SK-N-MC (cell line): Measurements from ENCODE around the gene MAP3K5.

Source experiments
- EZH2 ChIP-seq: fragments of 200-600 bp; sonication (generic); IDR thresholded peaks from one replicate; pipeline ENCODE4 v1.6.1; 2017; ENCODE audit warnings: antibody characterized with exemption
- FOXP2 ChIP-seq: optimal IDR thresholded peaks from 2 replicates; pipeline ENCODE3; 2011; ENCODE audit warnings: mild to moderate bottlenecking, moderate library complexity; ENCODE audit not compliant: insufficient read depth; ENCODE audit errors: extremely low read length, control extremely low read depth
- POLR2AphosphoS5 ChIP-seq: IDR thresholded peaks from 2 replicates; pipeline ENCODE4 v1.6.1; 2012; ENCODE audit warnings: mild to moderate bottlenecking, low read depth, low read length, borderline replicate concordance

GRCh38 chr6:136641873-136642465 lies 150.3 kb downstream of the MAP3K5 start:
- TF ChIP-seq POLR2AphosphoS5 (no peak), EZH2 (no peak), FOXP2 (no peak)
